ENCODE measurements around the gene KIF26B. TPM values are rescaled to one million over a fixed set of nuclear protein-coding genes. Genes with fewer than 3 reads are reported as not detected.

Gene KIF26B
- total and polyA plus RNA-seq, 2 of the 4 experiments (the other 2 are of a cell fraction) = 0.53 to 0.54 TPM

GRCh38 chr1:245393694-245394093, 238.9 kb downstream of the KIF26B start:
- Histone ChIP-seq H2BK20ac (ENCODE audit: low read depth, low read length) (no peak overlapping the region), H4K91ac (ENCODE audit: insufficient read depth, low read depth, low read length) (no peak overlapping the region), H3K9me1 (ENCODE audit: insufficient read depth, low read length) (no peaks in the 10 kb centered on the region), H3K79me1 (ENCODE audit: low read depth in 1 of 2, low read length in 2 of 2) (no peaks in the 10 kb centered on the region), H2AK5ac (ENCODE audit: low read depth, low read length) (no peak overlapping the region), H3K36me3 (ENCODE audit: control insufficient read depth, insufficient read depth, low read length) (no peaks in the 10 kb centered on the region), H3K27ac (ENCODE audit: insufficient read depth, low read length) (no peak overlapping the region), H2BK15ac (ENCODE audit: low read depth, low read length) (no peak overlapping the region), H2BK120ac (ENCODE audit: low read depth, low read length) (no peak overlapping the region), H3K27me3 (ENCODE audit: control insufficient read depth, insufficient read depth, low read length) (no peaks in the 10 kb centered on the region), H3K4me2 (ENCODE audit: low read depth, low read length) (no peak overlapping the region), H4K5ac (ENCODE audit: low read depth, low read length) (no peak overlapping the region), H4K8ac (ENCODE audit: low read depth in 2 of 2, low read length in 2 of 2) (no peak overlapping the region), H2AK9ac (replicated peaks; ENCODE audit: low read depth, low read length, poor library complexity) (no peak overlapping the region), H4K20me1 (ENCODE audit: insufficient read depth, low read length) (no peaks in the 10 kb centered on the region), H3K4ac (ENCODE audit: low read depth, low read length) (no peak overlapping the region), H3K14ac (replicated peaks; ENCODE audit: low read depth, low read length) (no peak overlapping the region), H3K9me3 (ENCODE audit: control insufficient read depth, insufficient read depth, low read length) (no peaks in the 10 kb centered on the region), H3K4me1 (ENCODE audit: control insufficient read depth, insufficient read depth, low read length) (no peaks in the 10 kb centered on the region), H3K23ac (ENCODE audit: low read depth, low read length) (no peak overlapping the region), H3K9ac (ENCODE audit: low read depth, low read length) (no peak overlapping the region), H2AFZ (replicated peaks; ENCODE audit: low read length, poor library complexity) (no peak overlapping the region), H2BK5ac (ENCODE audit: low read depth, low read length, poor library complexity, severe bottlenecking) (no peak overlapping the region), H3K18ac (ENCODE audit: low read depth, low read length) (no peak overlapping the region), H3K56ac (ENCODE audit: extremely low read depth, insufficient read depth, low read length) (no peak overlapping the region), H3K4me3 (ENCODE audit: insufficient read depth, low read depth, low read length) (no peak overlapping the region)
- BruUV-seq (replicated peaks) = no TSS peak
- dilution Hi-C loops (cut with HindIII; ENCODE audit: low sequenced_read_pairs, unreplicated experiment) (no loop called here), in situ Hi-C loops (cut with MboI; ENCODE audit: low sequenced_read_pairs) (no loop called here), intact Hi-C loops (cut with micrococcal nuclease) (no loop called here)
- DNase-seq (no peak), ATAC-seq (ENCODE audit: low read depth) (no peak)
- ChIA-PET POLR2A (ENCODE audit: unreplicated experiment) (no interaction called here), CTCF (interaction anchor here (1.6 kb wide), 1 partner anchor 11 kb away, joined by 4 read pairs; no protein-coding TSS in a partner anchor)
- WGBS, 2 experiments (ENCODE audit: extremely low coverage in 2 of 2, insufficient read length in 1 of 2) = no CpG with 5 or more reads among the region's 3 CpGs
- TF ChIP-seq MAFK (IDR thresholded peaks at IDR 0.05; ENCODE audit: low read depth, low read length) (no peak), ELK1 (IDR thresholded peaks at IDR 0.05; ENCODE audit: borderline replicate concordance, low read depth, low read length) (no peak), RAD21 (IDR thresholded peaks at IDR 0.05; ENCODE audit: low read length) (no peak), SMC3 (IDR thresholded peaks at IDR 0.05; ENCODE audit: low read depth, low read length) (no peak), BHLHE40 (IDR thresholded peaks at IDR 0.05; ENCODE audit: low read depth, low read length) (no peak), MXI1 (IDR thresholded peaks at IDR 0.05; ENCODE audit: borderline replicate concordance, low read depth, low read length) (no peak), CHD1 (IDR thresholded peaks at IDR 0.05; ENCODE audit: low read depth, low read length) (no peak), RFX5 (IDR thresholded peaks at IDR 0.05; ENCODE audit: low read depth, low read length) (no peak), USF2 (IDR thresholded peaks at IDR 0.05; ENCODE audit: low read depth, low read length) (no peak), RCOR1 (IDR thresholded peaks at IDR 0.05; ENCODE audit: insufficient replicate concordance, low read length) (no peak), FOS (IDR thresholded peaks at IDR 0.05; ENCODE audit: low read depth, low read length) (no peak), CEBPB (IDR thresholded peaks at IDR 0.05; ENCODE audit: low read depth, low read length) (no peak), POLR2A (IDR thresholded peaks at IDR 0.05; ENCODE audit: low read depth, low read length) (no peak), NFE2L2 (IDR thresholded peaks at IDR 0.05; ENCODE audit: low read depth, low read length) (no peak), MAZ (IDR thresholded peaks at IDR 0.05; ENCODE audit: borderline replicate concordance, low read depth, low read length) (no peak)
- TF ChIP-seq, protein P1, sequence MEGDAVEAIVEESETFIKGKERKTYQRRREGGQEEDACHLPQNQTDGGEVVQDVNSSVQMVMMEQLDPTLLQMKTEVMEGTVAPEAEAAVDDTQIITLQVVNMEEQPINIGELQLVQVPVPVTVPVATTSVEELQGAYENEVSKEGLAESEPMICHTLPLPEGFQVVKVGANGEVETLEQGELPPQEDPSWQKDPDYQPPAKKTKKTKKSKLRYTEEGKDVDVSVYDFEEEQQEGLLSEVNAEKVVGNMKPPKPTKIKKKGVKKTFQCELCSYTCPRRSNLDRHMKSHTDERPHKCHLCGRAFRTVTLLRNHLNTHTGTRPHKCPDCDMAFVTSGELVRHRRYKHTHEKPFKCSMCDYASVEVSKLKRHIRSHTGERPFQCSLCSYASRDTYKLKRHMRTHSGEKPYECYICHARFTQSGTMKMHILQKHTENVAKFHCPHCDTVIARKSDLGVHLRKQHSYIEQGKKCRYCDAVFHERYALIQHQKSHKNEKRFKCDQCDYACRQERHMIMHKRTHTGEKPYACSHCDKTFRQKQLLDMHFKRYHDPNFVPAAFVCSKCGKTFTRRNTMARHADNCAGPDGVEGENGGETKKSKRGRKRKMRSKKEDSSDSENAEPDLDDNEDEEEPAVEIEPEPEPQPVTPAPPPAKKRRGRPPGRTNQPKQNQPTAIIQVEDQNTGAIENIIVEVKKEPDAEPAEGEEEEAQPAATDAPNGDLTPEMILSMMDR (conservative IDR thresholded peaks at IDR 0.05; ENCODE audit: low read depth, low read length) = no peak

Data from IMR-90 (cell line).